GM12878 (cell line): ENCODE results near the gene NPTN. TPM values are rescaled to one million over a fixed set of nuclear protein-coding genes. Genes with fewer than 3 reads are reported as not detected.

Source experiments
- ATAC-seq: fragments of 200-7000 bp; cut with Tn5 transposase; 3 replicates; pipeline ENCODE4 v1.9.1; 2020; ENCODE audit warnings: mild to moderate bottlenecking, moderate library complexity
- BruUV-seq: library from RNA; stranded (reverse); fragments of 400-500 nt; replicated peaks from 2 replicates; lab custom pipeline; 2021; lab: Mats Ljungman, UMichigan
- CTCF ChIA-PET: fragments of 300-600 bp; sonication (Branson Sonifier 250); formaldehyde crosslinking; extraction: SDS; loops from one replicate; lab custom pipeline; 2021; ENCODE audit warnings: inconsistent platforms; lab: Yijun Ruan, JAX
- POLR2A ChIA-PET: fragments of 350-600 bp; formaldehyde crosslinking; extraction: SDS; loops from one replicate; lab custom pipeline; 2021; ENCODE audit warnings: inconsistent platforms; lab: Charles Lee
- RAD21 ChIA-PET: fragments of 300-600 bp; sonication (Branson Sonifier 250); formaldehyde crosslinking; loops from one replicate; lab custom pipeline; 2023; ENCODE audit warnings: antibody characterized with exemption; ENCODE audit not compliant: unreplicated experiment; lab: Charles Lee
- SMC1A ChIA-PET: fragments of 300-600 bp; sonication (Branson Sonifier 250); formaldehyde crosslinking; loops from one replicate; lab custom pipeline; 2023; ENCODE audit not compliant: unreplicated experiment, uncharacterized antibody; lab: Charles Lee
- DNase-seq: peaks from one replicate; pipeline ENCODE4 v3.0.0-alpha.2; 2011; ENCODE audit warnings: low read depth, low spot score
- FAIRE-seq: peaks from 3 replicates; lab custom pipeline; 2011; peaks lifted over from hg19 to GRCh38; lab: Jason Lieb, UNC
- H2AFZ ChIP-seq: 2 replicates; pipeline ENCODE4 v1.6.0; 2011; ENCODE audit warnings: low read depth, low read length, control low read depth; ENCODE audit not compliant: control insufficient read depth
- H3K27ac ChIP-seq: 2 replicates; pipeline ENCODE4 v1.5.1; 2011; ENCODE audit warnings: control low read depth; ENCODE audit not compliant: control insufficient read depth, insufficient read depth
- H3K27me3 ChIP-seq, 2 experiments: replicated peaks in 1 of 2; 2 replicates each; pipeline versions ENCODE4 v1.6.0 to v1.6.1; 2011; ENCODE audit warnings: low read length in 1 of 2; ENCODE audit not compliant: control insufficient read depth in 2 of 2, insufficient read depth in 2 of 2
- H3K36me3 ChIP-seq, 2 experiments: 2 replicates each; pipeline ENCODE4 v1.5.1; 2011; ENCODE audit warnings: low read length in 1 of 2; ENCODE audit not compliant: control insufficient read depth in 2 of 2, insufficient read depth in 2 of 2
- H3K4me1 ChIP-seq: 2 replicates; pipeline ENCODE4 v1.6.1; 2011; ENCODE audit warnings: mild to moderate bottlenecking, low read length, moderate library complexity, mixed read lengths; ENCODE audit not compliant: control insufficient read depth, insufficient read depth
- H3K4me2 ChIP-seq: 2 replicates; pipeline ENCODE4 v1.6.0; 2011; ENCODE audit warnings: control low read depth; ENCODE audit not compliant: control insufficient read depth, insufficient read depth
- H3K4me3 ChIP-seq: fragments of 200-600 bp; sonication (generic); 2 replicates; pipeline ENCODE4 v1.5.1; 2016
- H3K79me2 ChIP-seq: 2 replicates; pipeline ENCODE4 v1.6.0; 2011; ENCODE audit warnings: low read length; ENCODE audit not compliant: control insufficient read depth, insufficient read depth
- H3K9ac ChIP-seq: 2 replicates; pipeline ENCODE4 v1.8.0; 2011; ENCODE audit warnings: low read length, control low read depth, mixed read lengths; ENCODE audit not compliant: control insufficient read depth, insufficient read depth
- H3K9me3 ChIP-seq: replicated peaks from 3 replicates; pipeline ENCODE4 v1.5.1; 2011; ENCODE audit warnings: mild to moderate bottlenecking, low read length; ENCODE audit not compliant: control insufficient read depth, insufficient read depth
- H4K20me1 ChIP-seq: 2 replicates; pipeline ENCODE4 v1.6.0; 2011; ENCODE audit not compliant: control insufficient read depth, insufficient read depth
- CREM ChIP-seq: IDR thresholded peaks from 2 replicates; pipeline ENCODE4 v1.6.1; 2014; ENCODE audit warnings: antibody characterized with exemption, low read depth
- ESRRA ChIP-seq: IDR thresholded peaks from 2 replicates; pipeline ENCODE4 v1.6.1; 2012; ENCODE audit warnings: mild to moderate bottlenecking, low read length, improper control_type of control experiment
- IKZF1 ChIP-seq: fragments of 450-650 bp; conservative IDR thresholded peaks from 2 replicates; pipeline ENCODE4 v1.6.1; 2017; ENCODE audit warnings: antibody characterized with exemption, mild to moderate bottlenecking
- IRF4 ChIP-seq: IDR thresholded peaks from 2 replicates; pipeline ENCODE4 v1.6.1; 2011; ENCODE audit warnings: low read depth, low read length
- MEF2A ChIP-seq: IDR thresholded peaks from 2 replicates; pipeline ENCODE4 v1.6.1; 2011; ENCODE audit warnings: low read depth, mild to moderate bottlenecking, low read length, moderate library complexity; ENCODE audit not compliant: insufficient read depth
- MXI1 ChIP-seq: fragments of 150-350 bp; IDR thresholded peaks from 2 replicates; pipeline ENCODE4 v1.6.1; 2011; ENCODE audit warnings: low read depth, mild to moderate bottlenecking, inconsistent platforms, low read length, improper control_type of control experiment
- RAD21 ChIP-seq: IDR thresholded peaks from 2 replicates; pipeline ENCODE4 v1.6.1; 2011; ENCODE audit warnings: mild to moderate bottlenecking, low read depth, low read length, moderate library complexity; ENCODE audit not compliant: insufficient read depth
- SMAD5 ChIP-seq: IDR thresholded peaks from 2 replicates; pipeline ENCODE4 v1.6.1; 2016; ENCODE audit warnings: antibody characterized with exemption, low read depth
- SMC3 ChIP-seq: IDR thresholded peaks from 2 replicates; pipeline ENCODE4 v1.6.1; 2011; ENCODE audit warnings: low read length, improper control_type of control experiment, borderline replicate concordance
- SREBF1 ChIP-seq: IDR thresholded peaks from 2 replicates; pipeline ENCODE4 v1.6.1; 2012; ENCODE audit warnings: mild to moderate bottlenecking, low read length
- SRF ChIP-seq, 2 experiments: IDR thresholded peaks; 2 replicates each; pipeline ENCODE4 v1.6.1; 2011; ENCODE audit warnings: low read depth in 2 of 2, low read length in 2 of 2, mild to moderate bottlenecking in 1 of 2, moderate library complexity in 1 of 2
- STAT3 ChIP-seq: IDR thresholded peaks from 2 replicates; pipeline ENCODE4 v1.6.1; 2011; ENCODE audit warnings: low read depth, low read length, improper control_type of control experiment
- TARDBP ChIP-seq: IDR thresholded peaks from 2 replicates; pipeline ENCODE4 v1.6.1; 2016; ENCODE audit warnings: borderline replicate concordance
- TCF7 ChIP-seq: IDR thresholded peaks from 2 replicates; pipeline ENCODE4 v1.6.1; 2014; ENCODE audit warnings: antibody characterized with exemption, borderline replicate concordance
- ZNF217 ChIP-seq: fragments of 450-650 bp; IDR thresholded peaks from 2 replicates; pipeline ENCODE4 v1.6.1; 2017; ENCODE audit warnings: antibody characterized with exemption, mild to moderate bottlenecking
- ZSCAN29 ChIP-seq: fragments of 450-650 bp; IDR thresholded peaks from 2 replicates; pipeline ENCODE4 v1.6.1; 2017; ENCODE audit warnings: mild to moderate bottlenecking, moderate library complexity
- WGBS: methylation state at CpG from one replicate; pipeline ENCODE4 v1.1.6; 2016; ENCODE audit warnings: low lambda C conversion rate; ENCODE audit not compliant: insufficient replicate concordance, insufficient coverage; ENCODE audit errors: missing lambda C conversion rate; 5-methylcytosine and 5-hydroxymethylcytosine counted together
- in situ Hi-C: fragments of 300-500 bp; cut with MboI; formaldehyde crosslinking; loops from 9 replicates; pipeline ENCODE4 v1.14.3; 2018; ENCODE audit warnings: mixed read lengths
- intact Hi-C: fragments of 100-400 bp; cut with micrococcal nuclease; formaldehyde crosslinking; loops from one replicate; pipeline ENCODE4 v1.14.2; 2022; ENCODE audit not compliant: unreplicated experiment
- polyA plus RNA-seq, 11 experiments: library from polyadenylated mRNA; depleted of rRNA in 4 of 11; unstranded in 6 of 11; stranded (reverse) in 5 of 11; fragments of >200 nt; fragmentation: Nextera tagmentation in 4 of 11; fragmentation: Illumina TruSeq in 1 of 11; extraction: Ambion mirVana in 4 of 11; extraction: Trizol in 1 of 11; gene quantifications; 1 replicate in 1 of 11; 2 replicates in 10 of 11; pipeline versions ENCODE4 v1.2.1 to v1.2.3, GENCODE V29; 2011 to 2016; ENCODE audit warnings: inconsistent platforms in 2 of 11, missing spikeins in 2 of 11, low read depth in 1 of 11
- total RNA-seq, 4 experiments: library from RNA; depleted of rRNA in 3 of 4; stranded (reverse); fragments of >200 nt in 3 of 4; fragmentation: Illumina TruSeq in 1 of 4; extraction: Trizol in 1 of 4; gene quantifications; 2 replicates each; pipeline versions ENCODE4 v1.2.1 to v1.2.3, GENCODE V29; 2013 to 2021
- TF ChIP-seq, protein P1 (sequence below), 3 experiments: IDR thresholded peaks in 2 of 3; conservative IDR thresholded peaks in 1 of 3; 2 replicates each; pipeline ENCODE4 v1.5.1; 2011; ENCODE audit warnings: low read depth in 3 of 3, low read length in 3 of 3, mild to moderate bottlenecking in 3 of 3, control low read depth in 2 of 3, moderate library complexity in 2 of 3, inconsistent platforms in 1 of 3, mixed read lengths in 1 of 3; ENCODE audit not compliant: control insufficient read depth in 2 of 3, insufficient read depth in 1 of 3; ENCODE audit errors: extremely low read depth in 1 of 3

NPTN gene
- total and polyA plus RNA-seq, 10 of the 15 experiments (the other 5 are each of a cell fraction or from before 2014, with no cell fraction given) = 17.8 to 79.1 (median 41.7) TPM

DNA sequence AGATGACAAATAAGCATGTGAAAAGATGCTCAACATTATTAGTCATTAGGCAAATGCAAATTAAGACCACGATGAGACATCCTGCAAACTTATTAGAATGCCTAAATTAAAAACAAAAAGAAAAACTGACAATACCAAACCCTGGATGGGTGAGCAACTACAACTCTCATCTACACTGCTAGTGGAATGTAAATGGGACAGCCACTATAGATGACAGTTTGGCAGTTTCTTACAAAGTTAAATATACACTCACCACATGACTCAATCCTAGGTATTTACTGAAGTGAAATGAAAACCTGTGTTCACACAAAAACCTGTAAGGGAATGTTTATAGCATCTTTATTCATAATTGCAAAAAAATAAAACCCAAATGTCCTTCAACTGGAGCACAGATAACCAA lies 74.7 kb downstream of the NPTN start:
- H4K20me1 ChIP-seq = no peaks in the 10 kb centered on the region
- RAD21 ChIA-PET = interaction anchor here (5.2 kb wide), 1 partner anchor 77 kb away, joined by 86 read pairs; the partner anchor contains the start of gene NPTN
- FAIRE-seq (no peak), ATAC-seq (no peak), DNase-seq (no peak)
- H3K79me2 ChIP-seq = no peaks in the 10 kb centered on the region
- in situ Hi-C loops (no loop called here), intact Hi-C loops (loop anchor here (5.0 kb wide), 1 partner anchor 251 kb away; no protein-coding TSS in a partner anchor)
- BruUV-seq = no TSS peak
- no peaks in the 10 kb centered on the region for H3K27me3 ChIP-seq
- TF ChIP-seq SMC3 = no peak
- no peak for TF ChIP-seq ZNF217
- TF ChIP-seq MEF2A = no peak
- no peak for TF ChIP-seq ESRRA
- no peak for TF ChIP-seq ZSCAN29
- no peak overlapping the region for H3K4me2 ChIP-seq
- CTCF ChIA-PET = interaction anchor here (2.3 to 8.6 kb wide), 4 partner anchors 75 to 146 kb away, joined by 14 to 250 read pairs (median 28); partner anchors contain the start of gene NPTN
- no peak overlapping the region for H3K27ac ChIP-seq
- no peak overlapping the region for H3K4me3 ChIP-seq
- H3K9me3 ChIP-seq = no peaks in the 10 kb centered on the region
- H2AFZ ChIP-seq = no peak overlapping the region
- H3K9ac ChIP-seq = no peak overlapping the region
- 42% methylated on average over 1 of the region's 1 CpG for WGBS
- H3K36me3 ChIP-seq = peaks cover 1 to 12% of the 10 kb centered on the region in 2 experiments
- POLR2A ChIA-PET = no interaction called here
- SMC1A ChIA-PET = interaction anchor here (0.8 to 2.3 kb wide), 2 partner anchors 72 to 77 kb away, joined by 3 to 39 read pairs; no protein-coding TSS in a partner anchor
- H3K4me1 ChIP-seq = no peaks in the 10 kb centered on the region

DNA sequence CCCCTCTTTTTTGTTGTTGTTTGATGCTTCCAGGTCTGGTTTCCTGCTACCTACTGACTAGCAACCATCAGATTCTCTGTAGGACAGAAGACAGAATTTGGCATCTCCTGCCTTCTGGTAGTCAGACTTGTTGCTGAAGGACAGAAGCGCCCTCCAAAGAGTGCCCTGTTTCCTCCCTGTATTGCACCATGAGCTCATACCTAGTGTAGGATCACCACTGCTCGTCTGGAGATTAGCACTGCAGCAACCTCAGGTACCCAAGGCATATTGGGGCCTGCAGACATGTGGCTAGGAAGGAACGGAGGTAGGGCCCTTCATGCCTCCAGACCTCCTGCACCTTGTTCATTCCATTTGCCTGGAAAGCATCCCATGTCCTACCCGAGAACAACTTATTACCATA lies 78.1 kb downstream of the NPTN start:
- no peak for FAIRE-seq
- Histone ChIP-seq H3K36me3 (peaks cover 0 to 9% of the 10 kb centered on the region in 2 experiments; a peak in 2 of 4 replicates), H2AFZ (no peak overlapping the region), H4K20me1 (no peaks in the 10 kb centered on the region), H3K9ac (no peak overlapping the region), H3K27me3 (no peaks in the 10 kb centered on the region), H3K4me1 (no peaks in the 10 kb centered on the region), H3K9me3 (no peaks in the 10 kb centered on the region), H3K27ac (no peak overlapping the region), H3K4me3 (no peak overlapping the region), H3K4me2 (no peak overlapping the region), H3K79me2 (no peaks in the 10 kb centered on the region)
- no TSS peak for BruUV-seq
- ChIA-PET SMC1A (no interaction called here), POLR2A (no interaction called here), RAD21 (no interaction called here), CTCF (interaction anchor here (7.0 kb wide), 1 partner anchor 81 kb away, joined by 67 read pairs; no protein-coding TSS in a partner anchor)
- intact Hi-C loops (loop anchor here (5.0 kb wide), 1 partner anchor 248 kb away; no protein-coding TSS in a partner anchor), in situ Hi-C loops (no loop called here)
- no peak for DNase-seq
- 99% methylated on average over 4 of the region's 4 CpGs for WGBS
- TF ChIP-seq SMAD5 (no peak), SREBF1 (no peak), RAD21 (no peak), TARDBP (no peak), MXI1 (no peak), SRF (IDR thresholded peaks at IDR 0.05; ENCODE audit: low read depth in 2 of 2, low read length in 2 of 2) (no peak), STAT3 (no peak), TCF7 (no peak), IKZF1 (no peak), ZNF217 (no peak), IRF4 (no peak), CREM (no peak)
- TF ChIP-seq, protein P1, sequence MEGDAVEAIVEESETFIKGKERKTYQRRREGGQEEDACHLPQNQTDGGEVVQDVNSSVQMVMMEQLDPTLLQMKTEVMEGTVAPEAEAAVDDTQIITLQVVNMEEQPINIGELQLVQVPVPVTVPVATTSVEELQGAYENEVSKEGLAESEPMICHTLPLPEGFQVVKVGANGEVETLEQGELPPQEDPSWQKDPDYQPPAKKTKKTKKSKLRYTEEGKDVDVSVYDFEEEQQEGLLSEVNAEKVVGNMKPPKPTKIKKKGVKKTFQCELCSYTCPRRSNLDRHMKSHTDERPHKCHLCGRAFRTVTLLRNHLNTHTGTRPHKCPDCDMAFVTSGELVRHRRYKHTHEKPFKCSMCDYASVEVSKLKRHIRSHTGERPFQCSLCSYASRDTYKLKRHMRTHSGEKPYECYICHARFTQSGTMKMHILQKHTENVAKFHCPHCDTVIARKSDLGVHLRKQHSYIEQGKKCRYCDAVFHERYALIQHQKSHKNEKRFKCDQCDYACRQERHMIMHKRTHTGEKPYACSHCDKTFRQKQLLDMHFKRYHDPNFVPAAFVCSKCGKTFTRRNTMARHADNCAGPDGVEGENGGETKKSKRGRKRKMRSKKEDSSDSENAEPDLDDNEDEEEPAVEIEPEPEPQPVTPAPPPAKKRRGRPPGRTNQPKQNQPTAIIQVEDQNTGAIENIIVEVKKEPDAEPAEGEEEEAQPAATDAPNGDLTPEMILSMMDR (IDR thresholded peaks at IDR 0.05 in 2 of 3, conservative IDR thresholded peaks at IDR 0.05 in 1 of 3; ENCODE audit: control insufficient read depth in 2 of 3, extremely low read depth in 1 of 3, insufficient read depth in 1 of 3, low read depth in 3 of 3, low read length in 3 of 3) = no peak
- ATAC-seq = no peak
